ENCODE data around the gene MCC.
A peak's percentile ranks its signal among the peaks of the same experiment; 100 is the strongest.

MCC gene

DNA sequence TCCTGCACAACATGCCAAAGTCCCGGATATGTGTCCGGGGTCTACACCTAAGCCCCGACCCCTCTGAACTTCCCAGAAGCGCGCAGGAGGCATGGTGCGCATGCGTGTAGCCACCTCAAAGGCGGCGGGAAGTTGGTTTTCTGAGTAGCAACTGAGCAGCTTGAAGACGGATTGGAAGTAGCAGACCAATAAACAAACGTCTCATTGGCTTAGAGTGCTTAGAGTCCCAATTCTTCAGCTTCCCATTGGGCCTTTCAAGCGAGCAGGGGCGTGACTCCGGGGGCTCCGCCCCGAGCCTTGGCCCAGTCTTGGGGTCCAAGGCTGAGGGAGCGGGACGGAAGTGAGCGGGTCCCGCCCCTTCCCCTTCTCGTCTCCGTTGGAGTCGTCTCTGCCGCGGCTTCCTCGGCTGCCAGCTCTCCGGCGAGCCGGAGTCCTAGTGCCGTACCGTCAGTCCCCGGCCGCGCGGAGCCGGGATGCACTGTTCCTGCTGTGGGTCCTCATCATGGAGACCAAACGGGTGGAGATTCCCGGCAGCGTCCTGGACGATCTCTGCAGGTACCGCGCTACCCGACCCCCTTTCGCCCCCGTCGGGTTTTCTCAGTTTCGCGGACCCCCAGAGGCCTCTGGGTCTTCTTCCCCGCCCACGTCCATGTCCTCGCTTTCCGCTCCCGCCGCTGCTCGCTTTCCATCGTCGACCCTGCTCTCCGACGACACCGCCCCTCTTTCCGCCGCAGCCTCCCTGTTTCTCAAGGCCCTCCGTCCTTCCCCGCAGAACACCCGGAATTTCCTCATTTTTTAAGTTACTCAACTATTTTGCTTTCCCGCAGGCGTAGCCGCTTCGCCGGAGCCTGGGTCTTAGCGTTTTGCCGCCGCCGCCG, 511.6 kb downstream of the MCC start, which contains the start of gene DCP2:
Gene DCP2, plus strand, starts transcription at position 367 of the 878 bp plus-strand sequence. Its CDS starts 136 bp downstream, at position 503.
- DNase-seq (ENCODE audit: low read depth) = peak; percentile 90

DNA sequence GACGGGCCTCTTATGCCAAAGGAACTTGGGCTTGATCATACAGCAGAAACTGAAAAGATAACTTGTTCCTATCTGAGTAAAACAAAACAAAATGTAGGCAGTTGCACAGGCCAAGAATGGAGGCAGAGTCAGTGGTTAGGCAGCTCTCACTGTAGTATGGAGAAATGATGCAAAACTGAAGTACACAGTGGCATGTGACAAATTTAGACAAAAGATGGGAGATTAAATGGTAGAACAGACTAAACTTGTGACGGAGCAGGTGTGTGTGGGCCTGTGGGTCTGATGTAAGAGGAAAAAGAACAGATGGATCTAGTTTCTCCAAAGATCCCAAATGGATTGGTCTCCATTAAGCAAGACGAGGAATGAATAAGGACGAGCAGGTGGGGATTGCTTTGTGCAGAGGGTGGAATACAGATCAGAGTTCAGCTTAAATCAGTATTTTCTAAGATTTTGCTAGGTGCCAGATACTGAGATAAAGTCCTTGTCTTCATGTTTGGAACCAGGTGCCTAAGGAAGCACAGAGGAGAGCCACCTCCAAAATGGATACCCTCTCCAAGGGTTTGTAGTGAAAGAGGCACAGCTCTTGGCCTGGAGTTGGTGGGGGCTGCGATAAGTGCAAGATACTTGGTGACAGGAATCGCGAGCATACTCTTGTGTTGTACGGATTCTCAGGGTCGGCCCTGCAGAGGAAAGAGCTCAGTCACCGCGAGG, 512.4 kb downstream of the MCC start:
- DNase-seq (ENCODE audit: low read depth) = no peak

DNA sequence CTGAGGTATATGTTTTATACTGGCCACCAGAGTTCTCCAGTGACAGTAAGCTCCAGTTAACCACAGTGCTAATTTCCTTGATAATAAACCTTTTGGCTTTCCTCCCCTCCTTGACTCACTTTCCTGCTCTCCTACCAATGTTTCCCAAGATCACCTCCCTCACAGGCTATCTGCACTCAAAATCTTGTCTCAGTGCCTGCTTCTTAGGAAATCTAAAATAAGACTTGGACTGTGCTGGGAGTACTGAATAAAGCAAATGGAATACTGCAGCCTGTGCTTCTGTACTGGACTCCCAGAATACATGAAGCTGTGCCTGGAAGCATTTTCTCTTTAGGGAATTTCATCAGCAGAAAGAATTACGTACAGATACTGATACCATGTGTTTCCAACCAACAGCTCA, 513.4 kb downstream of the MCC start:
- DNase-seq (ENCODE audit: low read depth) = no peak

DNA sequence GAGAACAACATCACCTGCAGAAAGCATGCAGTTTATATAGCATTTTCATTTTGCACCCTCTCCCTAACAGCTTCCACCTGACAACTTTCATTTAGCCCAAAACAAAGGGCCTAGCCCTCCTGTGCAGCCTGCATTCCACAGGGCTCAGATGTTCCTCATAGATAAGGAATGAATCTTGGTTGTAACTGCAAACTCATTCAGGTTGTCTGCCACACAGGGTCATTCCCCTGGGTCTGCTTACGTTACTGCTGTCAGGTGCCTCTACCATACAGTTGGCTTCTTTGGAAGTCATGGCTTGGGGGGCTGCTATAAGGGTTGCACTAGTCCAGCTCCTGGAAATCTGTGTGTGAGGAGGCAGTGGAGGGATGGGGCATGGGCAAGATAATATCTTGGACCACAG, 514.3 kb downstream of the MCC start:
- no peak for DNase-seq (ENCODE audit: low read depth)

DNA sequence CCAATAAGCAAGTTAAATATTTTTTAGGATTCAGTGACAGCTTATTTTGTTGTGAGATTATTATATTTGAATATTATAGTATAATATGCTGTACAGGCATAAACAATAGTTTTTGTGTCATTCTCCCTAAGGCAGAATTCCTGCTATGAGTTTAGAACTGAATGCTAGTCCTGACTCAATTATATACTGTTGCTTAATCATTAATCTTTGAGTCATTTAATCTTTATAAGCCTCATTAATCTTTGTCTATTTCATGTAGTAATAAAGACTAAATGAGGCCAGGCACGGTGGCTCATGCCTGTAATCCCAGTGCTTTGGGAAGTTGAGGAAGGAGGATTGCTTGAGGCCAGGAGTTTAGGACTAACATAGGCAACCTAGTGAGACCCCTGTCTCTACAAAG, 515.2 kb downstream of the MCC start:
- no peak for DNase-seq (ENCODE audit: low read depth)
